GM19463 (cell line): ENCODE measurements around the gene NDUFAF8.

Source experiments
- ATAC-seq: cut with Tn5 transposase; IDR thresholded peaks from one replicate; pipeline ENCODE4 v1.9.1; 2021; ENCODE audit warnings: mild to moderate bottlenecking, moderate library complexity; ENCODE audit not compliant: unreplicated experiment

Gene NDUFAF8

GRCh38 chr17:81267390-81268067, 28.4 kb downstream of the NDUFAF8 start:
- no peak for ATAC-seq

- no peak for ATAC-seq
Observed at GRCh38 chr17:81270279-81270678, 31.2 kb downstream of the NDUFAF8 start.

GRCh38 chr17:81271226-81271625, 32.1 kb downstream of the NDUFAF8 start:
- no peak for ATAC-seq

GRCh38 chr17:81272616-81273015, 33.5 kb downstream of the NDUFAF8 start:
- ATAC-seq: no peak

- no peak for ATAC-seq
Observed at GRCh38 chr17:81273698-81274470, 34.8 kb downstream of the NDUFAF8 start.

- ATAC-seq: no peak
Observed at GRCh38 chr17:81274471-81274855, 35.3 kb downstream of the NDUFAF8 start.

GRCh38 chr17:81276781-81277180, 37.7 kb downstream of the NDUFAF8 start:
- ATAC-seq: no peak

GRCh38 chr17:81277421-81277820, 38.3 kb downstream of the NDUFAF8 start:
- ATAC-seq: no peak

- no peak for ATAC-seq
Observed at GRCh38 chr17:81277946-81278693, 39.0 kb downstream of the NDUFAF8 start.

- no peak for ATAC-seq
Observed at GRCh38 chr17:81278831-81279230, 39.7 kb downstream of the NDUFAF8 start.

GRCh38 chr17:81279278-81280275, 40.5 kb downstream of the NDUFAF8 start:
- ATAC-seq: no peak

- ATAC-seq: no peak
Observed at GRCh38 chr17:81280571-81280970, 41.5 kb downstream of the NDUFAF8 start.

- no peak for ATAC-seq
Observed at GRCh38 chr17:81282141-81282540, 43.0 kb downstream of the NDUFAF8 start.

- no peak for ATAC-seq
Observed at GRCh38 chr17:81282876-81283275, 43.8 kb downstream of the NDUFAF8 start.

- no peak for ATAC-seq
Observed at GRCh38 chr17:81285179-81285878, 46.2 kb downstream of the NDUFAF8 start.

- no peak for ATAC-seq
Observed at GRCh38 chr17:81285894-81286293, 46.8 kb downstream of the NDUFAF8 start.

GRCh38 chr17:81286491-81287145, 47.5 kb downstream of the NDUFAF8 start:
- ATAC-seq: no peak

GRCh38 chr17:81287152-81287551, 48.0 kb downstream of the NDUFAF8 start:
- ATAC-seq: no peak

- no peak for ATAC-seq
Observed at GRCh38 chr17:81287741-81288430, 48.8 kb downstream of the NDUFAF8 start.
